GM12891 (cell line): ENCODE measurements around the gene GTF2A1.

Experiments used
- DNase-seq: peaks from one replicate; pipeline ENCODE4 v3.0.0; 2011; ENCODE audit warnings: low spot score; ENCODE audit not compliant: insufficient read length
- FAIRE-seq: peaks from 2 replicates; lab custom pipeline; 2011; peaks lifted over from hg19 to GRCh38; lab: Jason Lieb, UNC
- PAX5 ChIP-seq: IDR thresholded peaks from 2 replicates; pipeline ENCODE4 v1.6.1; 2011; ENCODE audit warnings: low read length, moderate library complexity, mild to moderate bottlenecking; ENCODE audit not compliant: insufficient read depth, severe bottlenecking
- POLR2A ChIP-seq: IDR thresholded peaks from 2 replicates; pipeline ENCODE4 v1.6.1; 2011; ENCODE audit warnings: low read depth, low read length, control low read depth
- POLR2AphosphoS5 ChIP-seq: IDR thresholded peaks from 2 replicates; pipeline ENCODE4 v1.6.1; 2011; ENCODE audit warnings: low read depth, low read length, control low read depth
- POU2F2 ChIP-seq: IDR thresholded peaks from 2 replicates; pipeline ENCODE4 v1.6.1; 2011; ENCODE audit warnings: low read depth, mild to moderate bottlenecking, control low read depth, low read length, moderate library complexity
- SPI1 ChIP-seq: IDR thresholded peaks from 2 replicates; pipeline ENCODE4 v1.6.1; 2011; ENCODE audit warnings: low read depth, low read length, control low read depth
- TAF1 ChIP-seq: IDR thresholded peaks from 2 replicates; pipeline ENCODE4 v1.6.1; 2011; ENCODE audit warnings: low read depth, low read length, control low read depth

Gene GTF2A1

DNA sequence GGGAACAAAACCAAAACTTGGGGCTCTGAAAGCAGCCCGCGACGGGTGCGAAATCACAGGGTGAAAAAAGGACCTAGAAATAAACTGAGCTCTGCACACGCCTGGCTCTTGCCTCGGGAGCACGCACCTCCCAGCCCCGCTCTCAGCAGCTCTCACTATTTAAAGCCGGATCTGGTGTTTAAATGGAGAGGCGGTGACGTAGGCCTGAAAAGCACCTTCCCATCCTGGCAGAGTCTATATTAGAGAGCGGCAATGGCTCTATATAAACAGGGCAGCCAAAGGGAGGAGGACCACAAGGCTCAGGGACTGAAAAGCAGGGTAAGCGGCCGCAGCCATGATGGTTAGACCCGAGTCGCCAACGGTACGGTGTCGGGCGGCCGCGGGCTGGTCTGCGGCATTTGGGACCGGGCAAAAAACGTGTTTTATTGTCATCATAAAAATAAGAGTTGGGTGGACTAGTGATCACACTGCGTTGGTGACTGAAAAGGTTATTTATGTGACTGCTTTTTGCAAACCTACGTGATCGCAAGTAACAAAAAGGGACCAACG, 1.5 kb downstream of the GTF2A1 start:
- TF ChIP-seq POLR2AphosphoS5 (peak; percentile 98), POU2F2 (peak; percentile 77), PAX5 (no peak), TAF1 (no peak; the same call in none of the 2 replicates), POLR2A (peak; percentile 98), SPI1 (no peak)

GRCh38 chr14:81211844-81212243, 8.9 kb downstream of the GTF2A1 start:
- DNase-seq (no peak), FAIRE-seq (no peak)
- no peak for TF ChIP-seq SPI1
- no peak for TF ChIP-seq PAX5
- no peak for TF ChIP-seq POLR2A
- TF ChIP-seq POU2F2, result no peak
- no peak for TF ChIP-seq POLR2AphosphoS5
- TF ChIP-seq TAF1, result no peak

More for the DNA sequence above, 1.5 kb downstream of the GTF2A1 start:
- FAIRE-seq (peak; percentile 90), DNase-seq (peak; percentile 40)

GRCh38 chr14:81209167-81209836, 11.5 kb downstream of the GTF2A1 start:
- no peak for FAIRE-seq
- no peak for TF ChIP-seq POU2F2
- TF ChIP-seq SPI1, result peak; percentile 79
- no peak for DNase-seq

- DNase-seq, result no peak
- FAIRE-seq, result no peak
- no peak for TF ChIP-seq SPI1
- TF ChIP-seq PAX5, result no peak
- TF ChIP-seq TAF1, result no peak
- no peak for TF ChIP-seq POU2F2
- TF ChIP-seq POLR2AphosphoS5, result no peak
- TF ChIP-seq POLR2A, result no peak
These were observed 12.3 kb downstream of the GTF2A1 start for GRCh38 chr14:81208489-81208888.

DNA sequence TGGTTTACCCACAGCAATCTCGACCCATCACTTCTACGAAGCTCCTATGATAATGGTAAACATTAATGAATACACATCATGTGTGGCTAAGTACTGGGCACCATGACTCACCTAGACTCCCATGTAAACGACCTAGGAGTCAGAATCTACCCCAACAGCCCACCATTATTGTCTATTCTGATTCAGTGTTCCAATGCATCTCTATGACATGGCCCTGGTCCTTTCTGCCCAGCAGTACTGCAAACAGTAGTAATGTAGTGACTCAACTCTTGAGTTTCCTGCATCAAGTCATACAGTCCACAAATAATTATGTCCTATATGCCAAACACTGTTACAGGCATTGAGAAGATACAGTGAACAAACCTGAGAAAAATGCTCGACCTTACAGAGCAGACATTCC, 14.6 kb downstream of the GTF2A1 start:
- peak; percentile 69 for FAIRE-seq
- no peak for DNase-seq
- TF ChIP-seq POLR2A (no peak), SPI1 (no peak), POU2F2 (no peak), POLR2AphosphoS5 (no peak), PAX5 (no peak), TAF1 (no peak)

- FAIRE-seq (no peak), DNase-seq (no peak)
- TF ChIP-seq POU2F2 (no peak), TAF1 (no peak), POLR2A (no peak), PAX5 (no peak)
These were observed 15.1 kb downstream of the GTF2A1 start for GRCh38 chr14:81205639-81206038.

GRCh38 chr14:81200054-81200453, 20.7 kb downstream of the GTF2A1 start:
- DNase-seq (no peak), FAIRE-seq (no peak)
- no peak for TF ChIP-seq PAX5
- TF ChIP-seq TAF1, result no peak
- no peak for TF ChIP-seq POLR2A
- no peak for TF ChIP-seq SPI1

GRCh38 chr14:81199084-81199483, 21.7 kb downstream of the GTF2A1 start:
- DNase-seq (no peak), FAIRE-seq (no peak)
- TF ChIP-seq POU2F2 (no peak), PAX5 (no peak), SPI1 (no peak), POLR2AphosphoS5 (no peak), TAF1 (no peak), POLR2A (no peak)

GRCh38 chr14:81198651-81199050, 22.1 kb downstream of the GTF2A1 start:
- no peak for DNase-seq
- no peak for FAIRE-seq
- TF ChIP-seq POLR2A (no peak), POLR2AphosphoS5 (no peak), POU2F2 (no peak), SPI1 (no peak), PAX5 (no peak), TAF1 (no peak)

GRCh38 chr14:81193924-81194633, 26.7 kb downstream of the GTF2A1 start:
- peak; percentile 67 for FAIRE-seq

More at GRCh38 chr14:81193924-81194633, 26.7 kb downstream of the GTF2A1 start:
- TF ChIP-seq SPI1 (no peak), POU2F2 (no peak), POLR2A (no peak), POLR2AphosphoS5 (no peak), TAF1 (no peak), PAX5 (no peak)
- DNase-seq, result no peak
